Adipocyte (in vitro differentiated cells): ENCODE data around the gene GRIA3.

Experiments used
- DNase-seq: peaks from one replicate; pipeline ENCODE4 v3.0.0-alpha.2; 2015; ENCODE audit warnings: low read depth
- H3K27me3 ChIP-seq: replicated peaks from 2 replicates; pipeline ENCODE4 v1.7.0; 2013; ENCODE audit warnings: mild to moderate bottlenecking, low read length, moderate library complexity; ENCODE audit not compliant: control insufficient read depth, insufficient read depth
- H3K36me3 ChIP-seq: 2 replicates; pipeline ENCODE4 v1.7.0; 2013; ENCODE audit warnings: low read length, mild to moderate bottlenecking, moderate library complexity; ENCODE audit not compliant: control insufficient read depth, insufficient read depth, severe bottlenecking
- H3K4me1 ChIP-seq: 2 replicates; pipeline ENCODE4 v1.7.0; 2013; ENCODE audit warnings: mild to moderate bottlenecking, low read length, moderate library complexity; ENCODE audit not compliant: control insufficient read depth, insufficient read depth
- H3K4me3 ChIP-seq: 2 replicates; pipeline ENCODE4 v1.7.0; 2013; ENCODE audit warnings: mild to moderate bottlenecking, low read length, moderate library complexity
- H3K9ac ChIP-seq: 2 replicates; pipeline ENCODE4 v1.7.0; 2013; ENCODE audit warnings: mild to moderate bottlenecking, low read length, moderate library complexity
- H3K9me3 ChIP-seq: 2 replicates; pipeline ENCODE4 v1.7.0; 2013; ENCODE audit warnings: mild to moderate bottlenecking, low read length, moderate library complexity; ENCODE audit not compliant: control insufficient read depth

Gene GRIA3

GRCh38 chrX:123464709-123465108 is 280.6 kb downstream of the GRIA3 start:
- Histone ChIP-seq H3K9ac (no peak overlapping the region), H3K4me1 (no peaks in the 10 kb centered on the region), H3K9me3 (no peaks in the 10 kb centered on the region), H3K27me3 (no peaks in the 10 kb centered on the region), H3K4me3 (no peak overlapping the region), H3K36me3 (no peaks in the 10 kb centered on the region)
- DNase-seq: no peak

GRCh38 chrX:123468481-123468880 is 284.4 kb downstream of the GRIA3 start:
- no peak for DNase-seq
- Histone ChIP-seq H3K4me1 (no peaks in the 10 kb centered on the region), H3K9ac (no peak overlapping the region), H3K4me3 (no peak overlapping the region), H3K36me3 (no peaks in the 10 kb centered on the region), H3K27me3 (no peaks in the 10 kb centered on the region), H3K9me3 (no peaks in the 10 kb centered on the region)

GRCh38 chrX:123475068-123475724 is 291.1 kb downstream of the GRIA3 start:
- Histone ChIP-seq H3K36me3 (no peaks in the 10 kb centered on the region), H3K27me3 (peaks cover 4% of the 10 kb centered on the region), H3K4me3 (no peak overlapping the region), H3K9me3 (no peaks in the 10 kb centered on the region), H3K9ac (no peak overlapping the region), H3K4me1 (no peaks in the 10 kb centered on the region)
- peak; percentile 37 for DNase-seq

- peak; percentile 15 for DNase-seq
- no peaks in the 10 kb centered on the region for H3K36me3 ChIP-seq
- peaks cover 3% of the 10 kb centered on the region for H3K4me1 ChIP-seq
- no peak overlapping the region for H3K4me3 ChIP-seq
- H3K9me3 ChIP-seq: no peaks in the 10 kb centered on the region
- peaks cover 4% of the 10 kb centered on the region for H3K27me3 ChIP-seq
- no peak overlapping the region for H3K9ac ChIP-seq
Measured at GRCh38 chrX:123476611-123477219, 292.6 kb downstream of the GRIA3 start.

- Histone ChIP-seq H3K36me3 (no peaks in the 10 kb centered on the region), H3K9ac (no peak overlapping the region), H3K4me3 (no peak overlapping the region), H3K4me1 (peaks cover 11% of the 10 kb centered on the region), H3K9me3 (no peaks in the 10 kb centered on the region), H3K27me3 (peaks cover 4% of the 10 kb centered on the region)
- DNase-seq: no peak
Measured at GRCh38 chrX:123477673-123478072, 293.6 kb downstream of the GRIA3 start.

GRCh38 chrX:123481913-123482851 is 298.1 kb downstream of the GRIA3 start:
- Histone ChIP-seq H3K9me3 (no peaks in the 10 kb centered on the region), H3K4me1 (peaks cover 15% of the 10 kb centered on the region), H3K36me3 (no peaks in the 10 kb centered on the region), H3K9ac (peak overlapping the region; percentile 22), H3K4me3 (peak overlapping the region; percentile 43), H3K27me3 (peaks cover 4% of the 10 kb centered on the region)
- peak; percentile 40 for DNase-seq

GRCh38 chrX:123486297-123486696 is 302.2 kb downstream of the GRIA3 start:
- Histone ChIP-seq H3K36me3 (no peaks in the 10 kb centered on the region), H3K27me3 (no peaks in the 10 kb centered on the region), H3K9me3 (no peaks in the 10 kb centered on the region), H3K9ac (no peak overlapping the region), H3K4me1 (peaks cover 15% of the 10 kb centered on the region), H3K4me3 (no peak overlapping the region)
- DNase-seq: no peak

GRCh38 chrX:123487236-123487635 is 303.2 kb downstream of the GRIA3 start:
- Histone ChIP-seq H3K4me3 (no peak overlapping the region), H3K36me3 (no peaks in the 10 kb centered on the region), H3K9ac (no peak overlapping the region), H3K4me1 (peaks cover 7% of the 10 kb centered on the region), H3K27me3 (no peaks in the 10 kb centered on the region), H3K9me3 (no peaks in the 10 kb centered on the region)
- DNase-seq: peak; percentile 38

GRCh38 chrX:123487669-123488068 is 303.6 kb downstream of the GRIA3 start:
- no peaks in the 10 kb centered on the region for H3K27me3 ChIP-seq
- no peaks in the 10 kb centered on the region for H3K9me3 ChIP-seq
- no peaks in the 10 kb centered on the region for H3K36me3 ChIP-seq
- DNase-seq: peak; percentile 4
- H3K4me1 ChIP-seq: peaks cover 4% of the 10 kb centered on the region
- no peak overlapping the region for H3K9ac ChIP-seq
- H3K4me3 ChIP-seq: no peak overlapping the region

- Histone ChIP-seq H3K4me3 (no peak overlapping the region), H3K9me3 (no peaks in the 10 kb centered on the region), H3K36me3 (no peaks in the 10 kb centered on the region), H3K27me3 (no peaks in the 10 kb centered on the region), H3K4me1 (no peaks in the 10 kb centered on the region), H3K9ac (no peak overlapping the region)
- peak; percentile 3 for DNase-seq
Measured at GRCh38 chrX:123489011-123489410, 304.9 kb downstream of the GRIA3 start.

- no peaks in the 10 kb centered on the region for H3K9me3 ChIP-seq
- H3K4me3 ChIP-seq: no peak overlapping the region
- no peaks in the 10 kb centered on the region for H3K27me3 ChIP-seq
- H3K4me1 ChIP-seq: no peaks in the 10 kb centered on the region
- no peak overlapping the region for H3K9ac ChIP-seq
- no peak for DNase-seq
- H3K36me3 ChIP-seq: no peaks in the 10 kb centered on the region
Measured at GRCh38 chrX:123493857-123494256, 309.8 kb downstream of the GRIA3 start.
